ENCODE results near the gene HRH3.

The HRH3 gene

DNA sequence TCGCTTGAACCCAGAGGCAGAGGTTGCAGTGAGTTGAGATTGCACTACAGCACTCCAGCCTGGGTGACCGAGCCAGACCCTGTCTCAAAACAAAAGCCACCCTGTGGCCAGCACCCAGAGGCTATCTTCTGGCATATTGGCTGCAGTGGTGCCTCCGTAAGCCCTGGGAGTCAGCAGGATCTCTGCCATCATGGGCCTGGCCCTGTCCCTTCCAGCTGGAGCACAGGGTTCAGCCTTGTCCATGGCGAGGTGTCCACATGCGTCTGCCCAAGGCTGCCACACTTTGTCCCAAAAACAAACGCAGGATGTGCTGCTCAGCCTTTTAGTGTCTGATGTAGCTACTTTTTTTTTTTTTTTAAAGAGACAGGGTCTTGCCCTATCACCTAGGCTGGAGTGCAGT is 52.6 kb downstream of the HRH3 start:
- H3K36me3 ChIP-seq (ENCODE audit: control insufficient read depth in 2 of 2, insufficient read depth in 1 of 2, low read length in 2 of 2) = peaks cover 0 to 60% of the 10 kb centered on the region in 2 experiments; a peak in 2 of 3 replicates
- no peaks in the 10 kb centered on the region for H3K9me3 ChIP-seq (ENCODE audit: control insufficient read depth, insufficient read depth, low read depth, low read length)
- H3K27ac ChIP-seq (ENCODE audit: extremely low read depth, low read depth, low read length) = no peak overlapping the region
- no peak overlapping the region for H3K4me3 ChIP-seq (ENCODE audit: low read depth, low read length)
- CTCF ChIA-PET = interaction anchor here (0.7 to 1.2 kb wide), 3 partner anchors 10 to 139 kb away, joined by 3 to 6 read pairs (median 3); no protein-coding TSS in a partner anchor
- TF ChIP-seq ZNF146 (tag by site-specific recombination; IDR thresholded peaks at IDR 0.05) (no peak), ZNF239 (tag by site-specific recombination; IDR thresholded peaks at IDR 0.05) (no peak), ZNF585B (tag by site-specific recombination; IDR thresholded peaks at IDR 0.05) (no peak), IKZF3 (tag by site-specific recombination; IDR thresholded peaks at IDR 0.05) (no peak), ZNF114 (tag by site-specific recombination; IDR thresholded peaks at IDR 0.05) (no peak), ZNF843 (tag by site-specific recombination; IDR thresholded peaks at IDR 0.05) (no peak), ZNF48 (tag by site-specific recombination; IDR thresholded peaks at IDR 0.05) (no peak), ZNF664 (tag by site-specific recombination; IDR thresholded peaks at IDR 0.05) (no peak), ZBTB21 (tag by site-specific recombination; IDR thresholded peaks at IDR 0.05) (no peak), SALL2 (tag by site-specific recombination; IDR thresholded peaks at IDR 0.05; ENCODE audit: borderline replicate concordance) (no peak)
- TF ChIP-seq, protein P1, sequence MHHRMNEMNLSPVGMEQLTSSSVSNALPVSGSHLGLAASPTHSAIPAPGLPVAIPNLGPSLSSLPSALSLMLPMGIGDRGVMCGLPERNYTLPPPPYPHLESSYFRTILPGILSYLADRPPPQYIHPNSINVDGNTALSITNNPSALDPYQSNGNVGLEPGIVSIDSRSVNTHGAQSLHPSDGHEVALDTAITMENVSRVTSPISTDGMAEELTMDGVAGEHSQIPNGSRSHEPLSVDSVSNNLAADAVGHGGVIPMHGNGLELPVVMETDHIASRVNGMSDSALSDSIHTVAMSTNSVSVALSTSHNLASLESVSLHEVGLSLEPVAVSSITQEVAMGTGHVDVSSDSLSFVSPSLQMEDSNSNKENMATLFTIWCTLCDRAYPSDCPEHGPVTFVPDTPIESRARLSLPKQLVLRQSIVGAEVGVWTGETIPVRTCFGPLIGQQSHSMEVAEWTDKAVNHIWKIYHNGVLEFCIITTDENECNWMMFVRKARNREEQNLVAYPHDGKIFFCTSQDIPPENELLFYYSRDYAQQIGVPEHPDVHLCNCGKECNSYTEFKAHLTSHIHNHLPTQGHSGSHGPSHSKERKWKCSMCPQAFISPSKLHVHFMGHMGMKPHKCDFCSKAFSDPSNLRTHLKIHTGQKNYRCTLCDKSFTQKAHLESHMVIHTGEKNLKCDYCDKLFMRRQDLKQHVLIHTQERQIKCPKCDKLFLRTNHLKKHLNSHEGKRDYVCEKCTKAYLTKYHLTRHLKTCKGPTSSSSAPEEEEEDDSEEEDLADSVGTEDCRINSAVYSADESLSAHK (tag by site-specific recombination; IDR thresholded peaks at IDR 0.05) = no peak
- POLR2A ChIA-PET = interaction anchor here (0.8 to 1.1 kb wide), 3 partner anchors 10 to 43 kb away, joined by 3 to 8 read pairs (median 3); no protein-coding TSS in a partner anchor
- no peaks in the 10 kb centered on the region for H3K4me1 ChIP-seq (ENCODE audit: control insufficient read depth, insufficient read depth, low read length)

DNA sequence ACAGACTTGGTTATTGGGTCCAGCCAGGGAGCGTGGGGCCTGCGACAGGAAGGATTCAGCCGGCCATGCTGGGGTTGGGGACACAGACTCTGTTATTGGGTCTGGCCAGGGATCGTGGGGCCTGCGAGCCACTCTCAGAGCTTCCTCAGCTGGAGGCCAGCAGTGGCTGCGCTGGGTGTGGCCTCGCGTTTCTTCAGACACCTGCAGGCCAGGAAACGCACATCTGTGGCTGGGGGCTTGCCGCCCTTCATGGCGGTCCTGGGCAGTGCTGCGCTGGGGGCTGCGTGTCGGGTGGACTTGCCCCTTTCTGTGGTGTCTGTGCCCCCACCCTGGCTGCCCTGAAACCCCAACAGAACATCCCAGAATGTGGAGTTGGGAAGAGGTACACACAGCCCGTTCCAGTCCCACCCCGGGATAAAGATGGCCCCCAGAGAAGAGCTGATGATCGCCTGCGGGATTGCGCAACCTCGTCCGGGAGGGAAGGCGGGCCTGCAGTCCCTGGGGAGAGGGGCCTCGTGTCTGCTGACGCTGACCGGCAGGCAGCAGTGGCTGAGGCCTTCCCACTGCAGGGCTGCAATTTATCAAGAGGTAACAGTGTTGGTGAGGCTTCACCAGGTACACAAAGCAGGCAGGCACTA is 54.2 kb downstream of the HRH3 start:
- ChIA-PET CTCF (interaction anchor here (1.2 to 1.5 kb wide), 2 partner anchors 9 to 10 kb away, joined by 3 to 6 read pairs; no protein-coding TSS in a partner anchor), POLR2A (no interaction called here)
- H3K4me1 ChIP-seq (ENCODE audit: control insufficient read depth, insufficient read depth, low read length) = no peaks in the 10 kb centered on the region
- no peak overlapping the region for H3K27ac ChIP-seq (ENCODE audit: extremely low read depth, low read depth, low read length)
- H3K9me3 ChIP-seq (ENCODE audit: control insufficient read depth, insufficient read depth, low read depth, low read length) = no peaks in the 10 kb centered on the region
- peaks cover 0 to 67% of the 10 kb centered on the region in 2 experiments; a peak in 2 of 3 replicates for H3K36me3 ChIP-seq (ENCODE audit: control insufficient read depth in 2 of 2, insufficient read depth in 1 of 2, low read length in 2 of 2)
- no peak overlapping the region for H3K4me3 ChIP-seq (ENCODE audit: low read depth, low read length)
- TF ChIP-seq ZNF175 (tag by site-specific recombination; IDR thresholded peaks at IDR 0.05) (no peak), PRDM1 (tag by site-specific recombination; IDR thresholded peaks at IDR 0.05) (no peak), ZNF311 (tag by site-specific recombination; IDR thresholded peaks at IDR 0.05; ENCODE audit: borderline replicate concordance) (no peak), ZNF629 (tag by site-specific recombination; IDR thresholded peaks at IDR 0.05) (0 out of 2 replicates have a peak, but pooled peaks have one; percentile 32), ZEB2 (tag by site-specific recombination; IDR thresholded peaks at IDR 0.05) (0 out of 2 replicates have a peak, but pooled peaks have one; percentile 30), ZNF16 (tag by site-specific recombination; IDR thresholded peaks at IDR 0.05; ENCODE audit: low read depth) (no peak), OSR2 (tag by site-specific recombination; IDR thresholded peaks at IDR 0.05) (peak; percentile 51), ZNF112 (tag by site-specific recombination; IDR thresholded peaks at IDR 0.05) (no peak), SP2 (tag by site-specific recombination; IDR thresholded peaks at IDR 0.05) (peak; percentile 19; the same call in 1 of the 2 replicates), ZNF670 (tag by site-specific recombination; IDR thresholded peaks at IDR 0.05; ENCODE audit: low read depth) (no peak), KLF8 (tag by site-specific recombination; IDR thresholded peaks at IDR 0.05) (0 out of 2 replicates have a peak, but pooled peaks have one; percentile 17), ZNF324 (tag by site-specific recombination; IDR thresholded peaks at IDR 0.05) (peak; percentile 24; the same call in 1 of the 2 replicates), SP7 (tag by site-specific recombination; IDR thresholded peaks at IDR 0.05) (peak; percentile 37; the same call in 1 of the 2 replicates), ZFP3 (tag by site-specific recombination; IDR thresholded peaks at IDR 0.05; ENCODE audit: low read depth) (no peak), ZNF600 (tag by site-specific recombination; IDR thresholded peaks at IDR 0.05) (peak; percentile 1; the same call in 1 of the 2 replicates)
- TF ChIP-seq, protein P2, sequence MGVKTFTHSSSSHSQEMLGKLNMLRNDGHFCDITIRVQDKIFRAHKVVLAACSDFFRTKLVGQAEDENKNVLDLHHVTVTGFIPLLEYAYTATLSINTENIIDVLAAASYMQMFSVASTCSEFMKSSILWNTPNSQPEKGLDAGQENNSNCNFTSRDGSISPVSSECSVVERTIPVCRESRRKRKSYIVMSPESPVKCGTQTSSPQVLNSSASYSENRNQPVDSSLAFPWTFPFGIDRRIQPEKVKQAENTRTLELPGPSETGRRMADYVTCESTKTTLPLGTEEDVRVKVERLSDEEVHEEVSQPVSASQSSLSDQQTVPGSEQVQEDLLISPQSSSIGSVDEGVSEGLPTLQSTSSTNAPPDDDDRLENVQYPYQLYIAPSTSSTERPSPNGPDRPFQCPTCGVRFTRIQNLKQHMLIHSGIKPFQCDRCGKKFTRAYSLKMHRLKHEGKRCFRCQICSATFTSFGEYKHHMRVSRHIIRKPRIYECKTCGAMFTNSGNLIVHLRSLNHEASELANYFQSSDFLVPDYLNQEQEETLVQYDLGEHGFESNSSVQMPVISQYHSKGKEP (tag by site-specific recombination; IDR thresholded peaks at IDR 0.05) = 0 out of 2 replicates have a peak, but pooled peaks have one; percentile 39
- TF ChIP-seq, protein P3, sequence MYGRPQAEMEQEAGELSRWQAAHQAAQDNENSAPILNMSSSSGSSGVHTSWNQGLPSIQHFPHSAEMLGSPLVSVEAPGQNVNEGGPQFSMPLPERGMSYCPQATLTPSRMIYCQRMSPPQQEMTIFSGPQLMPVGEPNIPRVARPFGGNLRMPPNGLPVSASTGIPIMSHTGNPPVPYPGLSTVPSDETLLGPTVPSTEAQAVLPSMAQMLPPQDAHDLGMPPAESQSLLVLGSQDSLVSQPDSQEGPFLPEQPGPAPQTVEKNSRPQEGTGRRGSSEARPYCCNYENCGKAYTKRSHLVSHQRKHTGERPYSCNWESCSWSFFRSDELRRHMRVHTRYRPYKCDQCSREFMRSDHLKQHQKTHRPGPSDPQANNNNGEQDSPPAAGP (tag by site-specific recombination; IDR thresholded peaks at IDR 0.05) = peak; percentile 72; the same call in 1 of the 2 replicates
- TF ChIP-seq, protein P4, sequence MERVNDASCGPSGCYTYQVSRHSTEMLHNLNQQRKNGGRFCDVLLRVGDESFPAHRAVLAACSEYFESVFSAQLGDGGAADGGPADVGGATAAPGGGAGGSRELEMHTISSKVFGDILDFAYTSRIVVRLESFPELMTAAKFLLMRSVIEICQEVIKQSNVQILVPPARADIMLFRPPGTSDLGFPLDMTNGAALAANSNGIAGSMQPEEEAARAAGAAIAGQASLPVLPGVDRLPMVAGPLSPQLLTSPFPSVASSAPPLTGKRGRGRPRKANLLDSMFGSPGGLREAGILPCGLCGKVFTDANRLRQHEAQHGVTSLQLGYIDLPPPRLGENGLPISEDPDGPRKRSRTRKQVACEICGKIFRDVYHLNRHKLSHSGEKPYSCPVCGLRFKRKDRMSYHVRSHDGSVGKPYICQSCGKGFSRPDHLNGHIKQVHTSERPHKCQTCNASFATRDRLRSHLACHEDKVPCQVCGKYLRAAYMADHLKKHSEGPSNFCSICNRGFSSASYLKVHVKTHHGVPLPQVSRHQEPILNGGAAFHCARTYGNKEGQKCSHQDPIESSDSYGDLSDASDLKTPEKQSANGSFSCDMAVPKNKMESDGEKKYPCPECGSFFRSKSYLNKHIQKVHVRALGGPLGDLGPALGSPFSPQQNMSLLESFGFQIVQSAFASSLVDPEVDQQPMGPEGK (tag by site-specific recombination; IDR thresholded peaks at IDR 0.05) = peak; percentile 75

Measured in HEK293 (cell line).